ENCODE measurements around the gene C11orf86.

GRCh38 chr11:66956689-66957290, 18.3 kb upstream of the C11orf86 start:
- TF ChIP-seq, protein P1, sequence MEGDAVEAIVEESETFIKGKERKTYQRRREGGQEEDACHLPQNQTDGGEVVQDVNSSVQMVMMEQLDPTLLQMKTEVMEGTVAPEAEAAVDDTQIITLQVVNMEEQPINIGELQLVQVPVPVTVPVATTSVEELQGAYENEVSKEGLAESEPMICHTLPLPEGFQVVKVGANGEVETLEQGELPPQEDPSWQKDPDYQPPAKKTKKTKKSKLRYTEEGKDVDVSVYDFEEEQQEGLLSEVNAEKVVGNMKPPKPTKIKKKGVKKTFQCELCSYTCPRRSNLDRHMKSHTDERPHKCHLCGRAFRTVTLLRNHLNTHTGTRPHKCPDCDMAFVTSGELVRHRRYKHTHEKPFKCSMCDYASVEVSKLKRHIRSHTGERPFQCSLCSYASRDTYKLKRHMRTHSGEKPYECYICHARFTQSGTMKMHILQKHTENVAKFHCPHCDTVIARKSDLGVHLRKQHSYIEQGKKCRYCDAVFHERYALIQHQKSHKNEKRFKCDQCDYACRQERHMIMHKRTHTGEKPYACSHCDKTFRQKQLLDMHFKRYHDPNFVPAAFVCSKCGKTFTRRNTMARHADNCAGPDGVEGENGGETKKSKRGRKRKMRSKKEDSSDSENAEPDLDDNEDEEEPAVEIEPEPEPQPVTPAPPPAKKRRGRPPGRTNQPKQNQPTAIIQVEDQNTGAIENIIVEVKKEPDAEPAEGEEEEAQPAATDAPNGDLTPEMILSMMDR (conservative IDR thresholded peaks at IDR 0.05; ENCODE audit: low read length): no peak
- no peak for TF ChIP-seq EZH2phosphoT487 (IDR thresholded peaks at IDR 0.05; ENCODE audit: borderline replicate concordance, low read depth, low read length)

All from OCI-LY7 (cell line).